GM18505 (cell line): ENCODE measurements around the gene RBM5.
"Not testable (repeated sequence)": the region's sequence is repeated elsewhere in the genome, so short reads cannot be mapped to it uniquely, and the experiment has no call there.

Experiments used
- ATAC-seq: cut with Tn5 transposase; IDR thresholded peaks from one replicate; pipeline ENCODE4 v1.9.1; 2021; ENCODE audit not compliant: unreplicated experiment
- POLR2A ChIP-seq: IDR thresholded peaks from 4 replicates; pipeline ENCODE4 v1.6.1; 2011; ENCODE audit warnings: borderline replicate concordance; ENCODE audit not compliant: insufficient read depth, insufficient read length; ENCODE audit errors: extremely low read depth

RBM5 gene

GRCh38 chr3:50088725-50089608, at the start of gene RBM5:
Gene RBM5 (plus strand): TSS chr3:50088919. CDS start chr3:50090435, 1,516 bp downstream.
- ATAC-seq = peak; percentile 94
- TF ChIP-seq POLR2A = peak; percentile 89

- no peak for ATAC-seq
- no peak for TF ChIP-seq POLR2A
Measured at GRCh38 chr3:50044976-50045375, 43.7 kb upstream of the RBM5 start.

- no peak for ATAC-seq
- no peak for TF ChIP-seq POLR2A
Measured at GRCh38 chr3:50047426-50047825, 41.3 kb upstream of the RBM5 start.

GRCh38 chr3:50050361-50050760, 38.4 kb upstream of the RBM5 start:
- no peak for TF ChIP-seq POLR2A
- no peak for ATAC-seq

- no peak for TF ChIP-seq POLR2A
- ATAC-seq = no peak
Measured at GRCh38 chr3:50057756-50058155, 31.0 kb upstream of the RBM5 start.

- TF ChIP-seq POLR2A = no peak
Measured at GRCh38 chr3:50068134-50068533, 20.6 kb upstream of the RBM5 start.

GRCh38 chr3:50078091-50078490, 10.6 kb upstream of the RBM5 start:
- no peak for ATAC-seq
- no peak for TF ChIP-seq POLR2A

More at GRCh38 chr3:50068134-50068533, 20.6 kb upstream of the RBM5 start:
- ATAC-seq = no peak

- TF ChIP-seq POLR2A = no peak
Measured at GRCh38 chr3:50078622-50079021, 10.1 kb upstream of the RBM5 start.

GRCh38 chr3:50084951-50085350, 3.8 kb upstream of the RBM5 start:
- not testable (repeated sequence) for ATAC-seq

More at GRCh38 chr3:50078622-50079021, 10.1 kb upstream of the RBM5 start:
- ATAC-seq = no peak

- ATAC-seq = no peak
- TF ChIP-seq POLR2A = no peak
Measured at GRCh38 chr3:50089609-50089945, 858 bp downstream of the RBM5 start.

GRCh38 chr3:50090984-50091383, 2.3 kb downstream of the RBM5 start:
- ATAC-seq = no peak
- no peak for TF ChIP-seq POLR2A

- ATAC-seq = no peak
Measured at GRCh38 chr3:50095352-50095998, 6.8 kb downstream of the RBM5 start.

GRCh38 chr3:50100386-50100785, 11.7 kb downstream of the RBM5 start:
- ATAC-seq = no peak
- TF ChIP-seq POLR2A = no peak

More at GRCh38 chr3:50095352-50095998, 6.8 kb downstream of the RBM5 start:
- TF ChIP-seq POLR2A = no peak
